Measurements from ENCODE around the gene CHRM1.

- TF ChIP-seq CTCF (IDR thresholded peaks at IDR 0.05) (no peak), POLR2A (IDR thresholded peaks at IDR 0.05) (no peak)
These were observed 12.8 kb upstream of the CHRM1 start for GRCh38 chr11:62933750-62934495.
